HepG2 (cell line): ENCODE results near the gene DLG2. TPM values are rescaled to one million over a fixed set of nuclear protein-coding genes. Genes with fewer than 3 reads are reported as not detected.
A peak's percentile ranks its signal among the peaks of the same experiment; 100 is the strongest.

ENCODE experiments used
- DMTF1 ChIP-seq: sonication (generic); formaldehyde crosslinking; IDR thresholded peaks from 2 replicates; pipeline ENCODE4 v1.4.0; 2020; ENCODE audit warnings: mild to moderate bottlenecking, missing genetic modification reagents
- FOXA1 ChIP-seq, 2 experiments: fragments of 450-650 bp in 1 of 2; sonication (generic) in 1 of 2; formaldehyde crosslinking in 1 of 2; IDR thresholded peaks; 2 replicates each; pipeline versions ENCODE4 v1.4.0 to v1.6.1; 2016 to 2020; ENCODE audit warnings: missing genetic modification reagents in 1 of 2
- GTF2F1 ChIP-seq: fragments of 150-350 bp; IDR thresholded peaks from 2 replicates; pipeline ENCODE4 v1.6.1; 2014; ENCODE audit warnings: low read length
- HOXA7 ChIP-seq: sonication (generic); formaldehyde crosslinking; IDR thresholded peaks from 2 replicates; pipeline ENCODE4 v1.8.1; 2022; ENCODE audit warnings: mild to moderate bottlenecking, missing genetic modification reagents, moderate library complexity
- IRF9 ChIP-seq: sonication (generic); formaldehyde crosslinking; IDR thresholded peaks from 2 replicates; pipeline ENCODE4 v1.8.0; 2022; ENCODE audit warnings: missing genetic modification reagents, mild to moderate bottlenecking, borderline replicate concordance
- MAX ChIP-seq: IDR thresholded peaks from 2 replicates; pipeline ENCODE4 v1.6.1; 2012; ENCODE audit warnings: inconsistent platforms
- PAXIP1 ChIP-seq: sonication (generic); formaldehyde crosslinking; conservative IDR thresholded peaks from 2 replicates; pipeline ENCODE4 v1.4.0; 2020; ENCODE audit warnings: mild to moderate bottlenecking, missing genetic modification reagents, moderate library complexity
- PHF8 ChIP-seq: sonication (generic); formaldehyde crosslinking; IDR thresholded peaks from 2 replicates; pipeline ENCODE4 v1.5.0; 2020; ENCODE audit warnings: missing genetic modification reagents
- RAD21 ChIP-seq: fragments of 450-650 bp; formaldehyde crosslinking; IDR thresholded peaks from 2 replicates; pipeline ENCODE4 v1.5.0; 2020; ENCODE audit warnings: mild to moderate bottlenecking
- SRSF1 ChIP-seq: fragments of 200-400 bp; formaldehyde crosslinking; optimal IDR thresholded peaks from 2 replicates; pipeline ENCODE3; 2017; ENCODE audit warnings: mild to moderate bottlenecking, low read depth, low read length, moderate library complexity
- SRY ChIP-seq: sonication (generic); formaldehyde crosslinking; IDR thresholded peaks from 2 replicates; pipeline ENCODE4 v1.8.0; 2022; ENCODE audit warnings: mild to moderate bottlenecking, missing genetic modification reagents
- TEF ChIP-seq: sonication (generic); formaldehyde crosslinking; IDR thresholded peaks from 2 replicates; pipeline ENCODE4 v1.5.0; 2020; ENCODE audit warnings: missing genetic modification reagents
- TERF1 ChIP-seq: sonication (generic); formaldehyde crosslinking; IDR thresholded peaks from 2 replicates; pipeline ENCODE4 v1.8.0; 2022; ENCODE audit warnings: mild to moderate bottlenecking, missing genetic modification reagents, moderate library complexity
- ZNF33A ChIP-seq: sonication (generic); formaldehyde crosslinking; IDR thresholded peaks from 2 replicates; pipeline ENCODE4 v1.5.1; 2020; ENCODE audit warnings: missing genetic modification reagents, mild to moderate bottlenecking, moderate library complexity, borderline replicate concordance
- ZNF350 ChIP-seq: sonication (generic); formaldehyde crosslinking; IDR thresholded peaks from 2 replicates; pipeline ENCODE4 v1.4.0; 2020; ENCODE audit warnings: mild to moderate bottlenecking, low read depth, missing genetic modification reagents, borderline replicate concordance
- ZNF460 ChIP-seq: sonication (generic); formaldehyde crosslinking; IDR thresholded peaks from 2 replicates; pipeline ENCODE4 v1.5.1; 2020; ENCODE audit warnings: missing genetic modification reagents, mild to moderate bottlenecking, borderline replicate concordance
- ZNF619 ChIP-seq: sonication (generic); formaldehyde crosslinking; IDR thresholded peaks from 2 replicates; pipeline ENCODE4 v1.4.0; 2020; ENCODE audit warnings: mild to moderate bottlenecking, missing genetic modification reagents
- ZNF747 ChIP-seq: sonication (generic); formaldehyde crosslinking; IDR thresholded peaks from 2 replicates; pipeline ENCODE4 v1.8.1; 2023; ENCODE audit warnings: missing genetic modification reagents, mild to moderate bottlenecking, borderline replicate concordance
- ZNF883 ChIP-seq: sonication (generic); formaldehyde crosslinking; IDR thresholded peaks from 2 replicates; pipeline ENCODE4 v1.5.1; 2020; ENCODE audit warnings: mild to moderate bottlenecking, missing genetic modification reagents; ENCODE audit errors: not compliant biosample characterization
- polyA plus RNA-seq, 8 experiments: library from polyadenylated mRNA; depleted of rRNA in 3 of 8; stranded (reverse) in 7 of 8; unstranded in 1 of 8; fragments of >200 nt; fragmentation: Illumina TruSeq in 4 of 8; extraction: Trizol in 4 of 8; gene quantifications; 2 replicates each; pipeline versions ENCODE4 v1.2.1 to v1.2.3, GENCODE V29; 2011 to 2016; ENCODE audit warnings: low read depth in 4 of 8, missing spikeins in 1 of 8, mixed read lengths in 1 of 8; ENCODE audit not compliant: insufficient read depth in 1 of 8
- total RNA-seq, 5 experiments: library from RNA; depleted of rRNA; stranded (reverse); fragments of >200 nt; fragmentation: Illumina TruSeq; extraction: Trizol; gene quantifications; 2 replicates each; pipeline ENCODE4 v1.2.3, GENCODE V29; 2016; ENCODE audit warnings: low read depth in 1 of 5

The DLG2 gene
- total and polyA plus RNA-seq, 2 of the 13 experiments (the other 11 are each of a cell fraction or from before 2014, with no cell fraction given), result 0.46 to 1.0 TPM

- no peak for TF ChIP-seq TEF (CRISPR knock-in tag)
- no peak for TF ChIP-seq GTF2F1
- no peak for TF ChIP-seq SRY
- no peak for TF ChIP-seq TERF1 (CRISPR knock-in tag)
- 0 out of 2 replicates have a peak, but pooled peaks have one; percentile 37 for TF ChIP-seq ZNF747 (CRISPR knock-in tag)
- TF ChIP-seq ZNF33A (CRISPR knock-in tag), result no peak
- TF ChIP-seq RAD21 (CRISPR knock-in tag), result peak; percentile 42; the same call in 1 of the 2 replicates
- TF ChIP-seq ZNF883, result peak; percentile 36
- 0 out of 2 replicates have a peak, but pooled peaks have one; percentile 11 for TF ChIP-seq MAX
- TF ChIP-seq ZNF350 (CRISPR knock-in tag), result no peak; the same call in 1 of the 2 replicates
- TF ChIP-seq PAXIP1 (CRISPR knock-in tag), result no peak
- no peak for TF ChIP-seq DMTF1
- peak; percentile 2; the same call in 1 of the 2 replicates for TF ChIP-seq ZNF619 (CRISPR knock-in tag)
- no peak for TF ChIP-seq ZNF460 (CRISPR knock-in tag)
- peak; percentile 79 for TF ChIP-seq SRSF1
- TF ChIP-seq FOXA1 (IDR thresholded peaks at IDR 0.05), result no peak
- TF ChIP-seq FOXA1 (CRISPR knock-in tag; IDR thresholded peaks at IDR 0.05), result no peak
- TF ChIP-seq IRF9 (CRISPR knock-in tag), result peak; percentile 24; the same call in 1 of the 2 replicates
- TF ChIP-seq HOXA7 (CRISPR knock-in tag), result peak; percentile 25; the same call in 1 of the 2 replicates
- TF ChIP-seq PHF8, result no peak
These were observed 36.8 kb upstream of the DLG2 start (continued) for GRCh38 chr11:85663753-85664614.
